Psoas muscle (tissue), 8 donors: ENCODE results near the gene DLX5. TPM values are rescaled to one million over a fixed set of nuclear protein-coding genes. Genes with fewer than 3 reads are reported as not detected.
A peak's percentile ranks its signal among the peaks of the same experiment; 100 is the strongest.
"Not testable (repeated sequence)": the region's sequence is repeated elsewhere in the genome, so short reads cannot be mapped to it uniquely, and the experiment has no call there.

Source experiments
- ATAC-seq, 4 donors: fragments of 200-7000 bp; cut with Tn5 transposase; one replicate each; pipeline ENCODE4 v1.9.1; 2020; ENCODE audit warnings: moderate library complexity in 3 of 4, mild to moderate bottlenecking in 2 of 4
- DNase-seq, 2 donors: peaks; one replicate each; pipeline ENCODE4 v3.0.0-alpha.2; 2020
- H3K27ac ChIP-seq: fragments of 200-600 bp; one replicate; pipeline ENCODE4 v1.8.0; 2022
- H3K27me3 ChIP-seq, 3 donors: fragments of 200-600 bp in 1 of 3; one replicate each; pipeline versions ENCODE4 v1.6.1 to v1.8.0; 2013 to 2022; ENCODE audit warnings: low read length in 2 of 3, mild to moderate bottlenecking in 2 of 3, moderate library complexity in 1 of 3; ENCODE audit not compliant: insufficient read depth in 3 of 3
- H3K36me3 ChIP-seq, 2 donors: fragments of 200-600 bp in 1 of 2; one replicate each; pipeline versions ENCODE4 v1.6.1 to v1.8.0; 2013 to 2022; ENCODE audit warnings: low read depth in 1 of 2, mild to moderate bottlenecking in 1 of 2, moderate library complexity in 1 of 2; ENCODE audit not compliant: insufficient read depth in 1 of 2
- H3K4me1 ChIP-seq: fragments of 200-600 bp; one replicate; pipeline ENCODE4 v1.8.0; 2022
- H3K4me3 ChIP-seq: fragments of 200-600 bp; one replicate; pipeline ENCODE4 v1.8.0; 2022; ENCODE audit warnings: mild to moderate bottlenecking
- H3K9me3 ChIP-seq: fragments of 200-600 bp; one replicate; pipeline ENCODE4 v1.8.0; 2022
- WGBS, 3 donors: extraction: QIAGEN DNeasy Blood & Tissue Kit; methylation state at CpG; one replicate each; pipeline versions ENCODE4 v1.1.6 to v1.1.7; 2013; 5-methylcytosine and 5-hydroxymethylcytosine counted together
- intact Hi-C, 2 donors: fragments of 100-400 bp; cut with DNase I; formaldehyde crosslinking; loops; one replicate each; pipeline versions ENCODE4 v1.11.0 to v1.14.2; 2022
- polyA plus RNA-seq, 3 donors: library from polyadenylated mRNA; stranded (reverse); fragments of 200-250 nt; gene quantifications; one replicate each; pipeline ENCODE4 v1.2.3, GENCODE V29; 2013
- total RNA-seq, 4 donors: library from RNA; stranded (reverse); fragmentation: NEBNext Ultra II Directional in 2 of 4; extraction: Animal tissue kit (Norgen Biotek cat#: 25700) in 2 of 4; gene quantifications; one replicate each; pipeline versions ENCODE4 v1.2.1 to v1.2.4, GENCODE V29; 2021 to 2023
- TF ChIP-seq, protein P1 (sequence below): fragments of 200-600 bp; IDR thresholded peaks from one replicate; pipeline ENCODE4 v1.8.0; 2022; ENCODE audit warnings: antibody characterized with exemption
- donor health status: healthy with polysubstance abuse.
- donor health status: DM: no; HTN: no; CAD: no; lungs with moderate emphysema.
- donor health status: Bipolar disorder and iron deficiency.
- donor health status: healthy.
- donor health status: DM: yes; HTN: yes; CAD: no.
- donor health status: DM: no; HTN: no; CAD: no.
- donor health status: DM: no; HTN: no; CAD: no.
- donor health status: DM: yes; HTN: yes; CAD: no.

Gene DLX5
- total and polyA plus RNA-seq, 7 donors: not detected

DNA sequence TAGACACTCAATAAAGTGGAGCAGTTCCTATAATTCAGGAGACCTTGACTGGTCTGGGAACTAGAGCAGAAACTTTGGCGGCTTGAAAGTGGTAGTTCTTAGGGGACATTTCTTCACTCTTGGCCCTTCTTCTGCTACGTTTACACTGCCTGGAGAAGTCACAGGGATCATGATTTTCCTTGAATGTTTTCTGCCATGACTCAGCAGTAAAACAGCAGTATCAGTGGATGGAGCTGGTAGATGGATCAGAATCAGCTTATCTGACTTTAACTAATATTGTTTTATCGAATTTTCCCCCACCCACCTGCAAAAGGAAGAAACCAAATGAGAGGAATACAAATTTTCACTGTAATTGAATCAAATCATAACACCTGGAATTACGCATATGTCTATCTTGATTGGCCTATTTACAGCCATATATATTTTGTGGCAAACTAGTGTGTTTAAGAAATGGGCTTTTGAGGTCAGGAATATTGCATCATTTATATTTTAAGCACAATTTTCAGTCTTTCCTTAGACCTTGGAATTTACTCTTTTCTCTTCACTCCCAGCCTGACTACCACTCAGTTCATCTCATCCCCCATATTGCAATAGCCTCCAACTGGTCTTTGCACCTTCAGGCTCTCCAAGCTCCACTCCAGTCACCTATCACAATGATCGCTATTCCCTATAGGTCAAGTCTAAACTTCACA is 14.9 kb upstream of the DLX5 start:
- Histone ChIP-seq H3K9me3 (no peaks in the 10 kb centered on the region), H3K4me3 (no peak overlapping the region), H3K4me1 (no peaks in the 10 kb centered on the region), H3K27ac (no peak overlapping the region), H3K27me3 (peaks cover 6 to 35% (median 10%) of the 10 kb centered on the region in 3 donors), H3K36me3 (no peaks in the 10 kb centered on the region)
- DNase-seq (no peak), ATAC-seq (no peak)
- TF ChIP-seq, protein P1, sequence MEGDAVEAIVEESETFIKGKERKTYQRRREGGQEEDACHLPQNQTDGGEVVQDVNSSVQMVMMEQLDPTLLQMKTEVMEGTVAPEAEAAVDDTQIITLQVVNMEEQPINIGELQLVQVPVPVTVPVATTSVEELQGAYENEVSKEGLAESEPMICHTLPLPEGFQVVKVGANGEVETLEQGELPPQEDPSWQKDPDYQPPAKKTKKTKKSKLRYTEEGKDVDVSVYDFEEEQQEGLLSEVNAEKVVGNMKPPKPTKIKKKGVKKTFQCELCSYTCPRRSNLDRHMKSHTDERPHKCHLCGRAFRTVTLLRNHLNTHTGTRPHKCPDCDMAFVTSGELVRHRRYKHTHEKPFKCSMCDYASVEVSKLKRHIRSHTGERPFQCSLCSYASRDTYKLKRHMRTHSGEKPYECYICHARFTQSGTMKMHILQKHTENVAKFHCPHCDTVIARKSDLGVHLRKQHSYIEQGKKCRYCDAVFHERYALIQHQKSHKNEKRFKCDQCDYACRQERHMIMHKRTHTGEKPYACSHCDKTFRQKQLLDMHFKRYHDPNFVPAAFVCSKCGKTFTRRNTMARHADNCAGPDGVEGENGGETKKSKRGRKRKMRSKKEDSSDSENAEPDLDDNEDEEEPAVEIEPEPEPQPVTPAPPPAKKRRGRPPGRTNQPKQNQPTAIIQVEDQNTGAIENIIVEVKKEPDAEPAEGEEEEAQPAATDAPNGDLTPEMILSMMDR: no peak
- 69 to 75% (median 75%) methylated on average over 5 of the region's 5 CpGs for WGBS, 3 donors
- intact Hi-C loops: no loop called here

DNA sequence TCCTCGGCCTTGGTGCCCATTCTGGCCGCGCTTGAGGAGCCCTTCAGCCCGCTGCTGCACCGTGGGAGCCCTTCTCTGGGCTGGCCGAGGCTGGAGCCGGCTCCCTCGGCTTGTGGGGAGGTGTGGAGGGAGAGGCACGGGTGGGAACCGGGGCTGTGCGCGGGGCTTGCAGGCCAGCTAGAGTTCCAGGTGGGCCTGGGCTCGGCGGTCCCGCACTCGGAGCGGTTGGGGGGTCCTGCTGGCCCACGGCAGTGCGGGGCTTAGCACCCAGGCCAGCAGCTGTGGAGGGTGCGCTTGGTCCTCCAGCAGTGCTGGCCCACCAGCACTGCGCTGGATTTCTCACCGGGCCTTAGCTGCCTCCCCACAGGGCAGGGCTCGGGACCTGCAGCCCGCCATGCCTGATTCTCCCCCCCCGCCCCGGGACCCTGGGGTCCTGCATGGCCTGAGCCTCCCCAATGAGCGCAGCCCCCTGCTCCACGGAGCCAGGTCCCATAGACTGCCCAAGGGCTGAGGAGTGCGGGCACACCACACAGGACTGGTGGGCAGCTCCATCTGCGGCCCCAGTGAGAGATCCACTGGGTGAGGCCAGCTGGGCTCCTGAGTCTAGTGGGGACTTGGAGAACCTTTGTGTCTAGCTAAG is 9.7 kb upstream of the DLX5 start:
- intact Hi-C loops: not testable (repeated sequence)
- peaks cover 2 to 16% (median 3%) of the 10 kb centered on the region in 3 donors for H3K27me3 ChIP-seq

DNA sequence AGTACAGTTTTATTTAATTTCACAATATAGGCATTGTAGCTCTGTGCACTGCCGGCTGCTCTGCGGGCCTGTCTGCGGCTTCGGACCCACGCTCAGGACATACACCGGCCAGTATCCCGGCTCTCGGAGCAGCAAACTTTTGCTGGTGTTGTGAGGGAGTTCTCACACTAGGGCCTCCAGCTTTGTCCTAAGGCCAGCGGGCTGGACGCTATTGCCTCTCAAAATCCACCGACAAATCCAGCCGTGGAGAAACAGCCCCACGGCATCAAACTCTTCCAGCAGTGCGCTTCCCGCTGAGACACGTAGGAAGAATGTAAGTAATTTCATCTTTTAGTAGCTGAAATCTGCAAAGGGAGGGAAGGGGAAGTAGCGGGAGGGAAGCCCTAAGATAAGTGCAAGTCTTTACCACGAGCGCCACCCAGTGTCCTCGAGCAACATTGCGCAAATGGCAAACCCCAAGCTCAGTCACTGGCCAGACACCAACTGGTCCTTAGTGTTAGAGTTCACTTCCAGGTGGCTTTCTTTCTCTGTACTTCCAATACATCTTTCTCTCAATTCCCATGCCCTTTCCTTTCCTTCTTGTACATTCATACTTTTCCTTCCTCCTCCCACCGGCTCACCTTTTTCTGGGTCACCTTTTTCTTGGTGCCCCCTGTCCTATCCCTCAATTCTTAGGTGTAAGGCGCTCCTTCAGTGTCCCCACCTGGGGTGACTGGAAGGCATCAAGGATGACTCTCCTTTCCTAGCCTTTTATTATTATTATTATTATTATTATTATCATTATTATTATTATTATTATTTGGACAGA is 3.0 kb upstream of the DLX5 start:
- intact Hi-C loops: loop anchor here (1.0 to 5.0 kb wide), 3 partner anchors 950 to 1111 kb away; no protein-coding TSS in a partner anchor
- DNase-seq (peak; percentile 75 to 82), ATAC-seq (peak; percentile 83 to 95 (median 89))
- Histone ChIP-seq H3K36me3 (no peaks in the 10 kb centered on the region), H3K4me1 (peaks cover 7% of the 10 kb centered on the region), H3K27me3 (peaks cover 3 to 68% (median 36%) of the 10 kb centered on the region in 3 donors), H3K9me3 (no peaks in the 10 kb centered on the region), H3K4me3 (peak overlapping the region; percentile 52), H3K27ac (no peak overlapping the region)
- WGBS, 3 donors: 5% methylated on average over 23 of the region's 23 CpGs
- TF ChIP-seq, protein P1: peak; percentile 84

More for the DNA sequence above, 9.7 kb upstream of the DLX5 start:
- H3K36me3 ChIP-seq, H3K27ac ChIP-seq, H3K4me3 ChIP-seq, H3K9me3 ChIP-seq, ATAC-seq, DNase-seq, H3K4me1 ChIP-seq: not testable (repeated sequence)
- WGBS, 3 donors: 90 to 95% (median 92%) methylated on average over 23 to 30 of the region's 30 CpGs

DNA sequence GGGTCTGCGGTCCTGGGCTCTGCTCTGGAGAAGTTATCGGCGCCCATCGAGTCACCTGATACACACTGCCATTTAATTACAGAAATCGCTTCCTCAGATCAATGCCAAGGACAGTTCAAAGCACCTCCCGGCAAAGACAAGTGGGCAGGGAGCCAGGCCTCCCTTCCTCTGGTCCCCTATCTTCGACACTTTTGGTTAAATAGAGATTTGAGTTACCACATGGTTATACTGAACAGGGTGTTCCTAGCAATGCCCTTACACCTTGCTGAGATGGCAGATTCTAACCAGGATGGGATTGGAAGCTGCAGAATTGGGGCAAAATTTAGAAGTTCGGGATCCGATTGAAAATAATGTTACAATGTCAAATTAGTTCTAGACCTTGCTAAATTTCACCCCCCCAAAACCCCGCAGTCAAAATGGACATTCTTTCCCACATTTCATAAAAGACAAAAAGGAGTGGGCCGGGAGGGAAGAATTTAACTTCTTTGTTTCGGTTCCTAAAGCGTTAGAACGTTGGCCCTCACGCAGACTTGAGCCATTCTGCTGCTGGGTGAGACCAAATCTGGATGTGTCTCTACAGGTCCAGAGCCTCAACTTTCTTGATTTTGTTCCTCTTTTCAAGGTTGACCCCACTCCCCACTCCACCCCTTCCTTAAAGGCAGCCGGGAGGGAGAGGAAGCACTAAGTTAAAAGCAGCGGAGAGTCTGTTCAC is 2.2 kb upstream of the DLX5 start:
- H3K9me3 ChIP-seq: no peaks in the 10 kb centered on the region
- TF ChIP-seq, protein P1: no peak
- H3K36me3 ChIP-seq: no peaks in the 10 kb centered on the region
- H3K27me3 ChIP-seq: peaks cover 3 to 76% (median 43%) of the 10 kb centered on the region in 3 donors
- H3K4me1 ChIP-seq: peaks cover 7% of the 10 kb centered on the region
- intact Hi-C loops: loop anchor here (1.0 to 5.0 kb wide), 3 partner anchors 950 to 1110 kb away; no protein-coding TSS in a partner anchor
- no peak for DNase-seq
- WGBS, 3 donors: 19 to 35% (median 30%) methylated on average over 17 of the region's 17 CpGs
- ATAC-seq: peak in 1 of 4 donors; percentile 25
- H3K4me3 ChIP-seq: peak overlapping the region; percentile 52
- H3K27ac ChIP-seq: no peak overlapping the region
